ENCODE results near the gene MAP3K7. TPM values are rescaled to one million over a fixed set of nuclear protein-coding genes. Genes with fewer than 3 reads are reported as not detected.

Gene MAP3K7
- total RNA-seq, 1 donor from 2014 or later, result 21.9 TPM

GRCh38 chr6:90533615-90534336, 53.1 kb downstream of the MAP3K7 start:
- TF ChIP-seq CTCF (conservative IDR thresholded peaks at IDR 0.05; ENCODE audit: low read depth, low read length), result no peak
- H3K4me3 ChIP-seq (ENCODE audit: low read depth, low read length), result no peak overlapping the region
- DNase-seq (ENCODE audit: low read depth), result no peak

- TF ChIP-seq CTCF (conservative IDR thresholded peaks at IDR 0.05; ENCODE audit: low read depth, low read length), result no peak
- no peak overlapping the region for H3K4me3 ChIP-seq (ENCODE audit: low read depth, low read length)
- DNase-seq (ENCODE audit: low read depth), result no peak
Measured at GRCh38 chr6:90530882-90531281, 56.0 kb downstream of the MAP3K7 start.

- no peak overlapping the region for H3K4me3 ChIP-seq (ENCODE audit: low read depth, low read length)
- no peak for DNase-seq (ENCODE audit: low read depth)
- no peak for TF ChIP-seq CTCF (conservative IDR thresholded peaks at IDR 0.05; ENCODE audit: low read depth, low read length)
Measured at GRCh38 chr6:90525421-90525820, 61.5 kb downstream of the MAP3K7 start.

GRCh38 chr6:90523779-90524310, 63.0 kb downstream of the MAP3K7 start:
- no peak for TF ChIP-seq CTCF (conservative IDR thresholded peaks at IDR 0.05; ENCODE audit: low read depth, low read length)
- no peak overlapping the region for H3K4me3 ChIP-seq (ENCODE audit: low read depth, low read length)
- no peak for DNase-seq (ENCODE audit: low read depth)

GRCh38 chr6:90521955-90522354, 64.9 kb downstream of the MAP3K7 start:
- no peak for TF ChIP-seq CTCF (conservative IDR thresholded peaks at IDR 0.05; ENCODE audit: low read depth, low read length)
- no peak overlapping the region for H3K4me3 ChIP-seq (ENCODE audit: low read depth, low read length)
- no peak for DNase-seq (ENCODE audit: low read depth)

GRCh38 chr6:90516074-90516660, 70.7 kb downstream of the MAP3K7 start:
- no peak for TF ChIP-seq CTCF (conservative IDR thresholded peaks at IDR 0.05; ENCODE audit: low read depth, low read length)
- DNase-seq (ENCODE audit: low read depth), result no peak
- no peak overlapping the region for H3K4me3 ChIP-seq (ENCODE audit: low read depth, low read length)
